NCI-H128 (cell line): ENCODE results near the gene SLC48A1.
"Not testable (repeated sequence)": the region's sequence is repeated elsewhere in the genome, so short reads cannot be mapped to it uniquely, and the experiment has no call there.

Source experiments
- DNase-seq: peaks from one replicate; lab custom pipeline; 2025; ENCODE audit not compliant: unreplicated experiment; lab: John Stamatoyannopoulos, UW

SLC48A1 gene

GRCh38 chr12:47808050-47808449, 35.0 kb downstream of the SLC48A1 start:
- DNase-seq: no peak

DNA sequence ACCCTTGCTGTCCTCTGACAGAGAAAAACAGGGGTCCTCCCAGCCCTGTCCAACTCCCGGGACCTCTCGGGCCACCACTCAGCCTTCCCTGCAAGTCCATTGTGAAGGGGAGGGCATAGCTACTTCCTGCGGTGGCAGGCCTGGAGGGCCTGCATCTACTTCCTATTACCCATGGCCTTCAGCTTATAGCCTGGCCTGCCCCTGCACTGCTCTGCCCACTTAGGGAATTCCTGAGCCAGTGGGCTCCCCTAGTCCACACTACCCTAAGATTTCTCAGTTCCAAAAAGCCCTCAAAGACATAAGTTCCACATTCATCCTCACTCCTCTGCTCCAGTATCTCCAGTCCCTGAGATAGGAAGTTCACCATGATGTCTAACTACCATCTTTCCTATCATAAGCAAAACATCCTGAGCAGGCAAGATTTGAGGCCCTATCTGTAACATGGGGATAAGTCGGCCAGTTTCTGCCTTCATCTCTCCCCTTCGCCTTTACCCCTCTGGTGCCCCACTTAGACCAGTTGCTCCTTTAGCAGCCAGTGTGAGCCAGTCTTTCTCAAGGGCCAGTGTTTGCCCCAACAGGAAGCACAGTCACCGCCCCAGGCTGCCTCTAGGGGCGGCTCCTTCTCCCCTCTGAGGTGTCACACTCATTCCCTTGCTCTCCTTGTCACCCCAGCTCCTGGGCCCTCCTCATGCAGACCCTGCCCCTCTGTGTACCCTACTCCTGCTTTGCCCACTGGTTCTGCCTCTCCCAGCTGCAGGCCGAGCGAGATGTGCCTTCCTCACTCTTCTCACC, 35.7 kb downstream of the SLC48A1 start:
- no peak for DNase-seq

- not testable (repeated sequence) for DNase-seq
These were observed 36.5 kb downstream of the SLC48A1 start for GRCh38 chr12:47809518-47809917.

- DNase-seq: no peak
These were observed 38.0 kb downstream of the SLC48A1 start for GRCh38 chr12:47811072-47811396.

- DNase-seq: no peak
These were observed 38.8 kb downstream of the SLC48A1 start for GRCh38 chr12:47811581-47812484.

DNA sequence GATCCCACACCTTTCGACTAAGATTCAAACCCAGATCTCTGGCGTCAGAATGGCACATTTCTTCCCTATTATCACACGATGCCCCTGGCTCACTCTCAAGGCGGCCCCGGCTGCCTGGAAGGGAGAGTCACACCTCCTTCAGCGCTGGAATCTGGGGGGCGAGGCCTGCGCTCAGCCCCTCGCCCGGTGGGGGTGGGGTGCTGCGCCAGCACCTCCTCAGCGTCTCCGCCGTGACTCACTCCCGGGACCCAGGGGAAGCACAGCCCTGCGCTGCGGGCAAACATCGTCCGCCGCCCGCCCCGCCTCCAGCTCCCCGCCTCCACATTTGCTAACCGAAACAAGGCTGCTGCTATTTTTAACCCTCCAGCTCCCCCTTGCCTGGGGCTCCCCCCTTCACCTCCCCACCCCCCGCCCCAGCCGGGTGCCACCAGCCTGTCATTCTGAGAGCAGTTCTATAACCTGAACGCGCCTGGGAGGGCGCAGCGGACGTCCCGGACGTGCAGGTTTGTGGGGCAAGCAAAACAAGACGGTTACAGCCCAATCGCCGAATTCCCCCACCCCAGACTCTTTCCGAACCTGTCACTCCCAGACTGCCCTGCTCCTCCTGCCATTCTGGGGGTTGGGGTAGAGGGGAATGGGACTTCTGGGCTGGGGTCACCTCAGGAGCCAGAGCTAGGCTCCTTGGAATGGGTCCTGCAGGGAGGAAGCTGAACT, 39.9 kb downstream of the SLC48A1 start:
- DNase-seq: no peak

- no peak for DNase-seq
These were observed 40.6 kb downstream of the SLC48A1 start for GRCh38 chr12:47813511-47814196.

GRCh38 chr12:47814539-47815170, 41.6 kb downstream of the SLC48A1 start:
- no peak for DNase-seq

- DNase-seq: not testable (repeated sequence)
These were observed 42.4 kb downstream of the SLC48A1 start for GRCh38 chr12:47815447-47815846.

DNA sequence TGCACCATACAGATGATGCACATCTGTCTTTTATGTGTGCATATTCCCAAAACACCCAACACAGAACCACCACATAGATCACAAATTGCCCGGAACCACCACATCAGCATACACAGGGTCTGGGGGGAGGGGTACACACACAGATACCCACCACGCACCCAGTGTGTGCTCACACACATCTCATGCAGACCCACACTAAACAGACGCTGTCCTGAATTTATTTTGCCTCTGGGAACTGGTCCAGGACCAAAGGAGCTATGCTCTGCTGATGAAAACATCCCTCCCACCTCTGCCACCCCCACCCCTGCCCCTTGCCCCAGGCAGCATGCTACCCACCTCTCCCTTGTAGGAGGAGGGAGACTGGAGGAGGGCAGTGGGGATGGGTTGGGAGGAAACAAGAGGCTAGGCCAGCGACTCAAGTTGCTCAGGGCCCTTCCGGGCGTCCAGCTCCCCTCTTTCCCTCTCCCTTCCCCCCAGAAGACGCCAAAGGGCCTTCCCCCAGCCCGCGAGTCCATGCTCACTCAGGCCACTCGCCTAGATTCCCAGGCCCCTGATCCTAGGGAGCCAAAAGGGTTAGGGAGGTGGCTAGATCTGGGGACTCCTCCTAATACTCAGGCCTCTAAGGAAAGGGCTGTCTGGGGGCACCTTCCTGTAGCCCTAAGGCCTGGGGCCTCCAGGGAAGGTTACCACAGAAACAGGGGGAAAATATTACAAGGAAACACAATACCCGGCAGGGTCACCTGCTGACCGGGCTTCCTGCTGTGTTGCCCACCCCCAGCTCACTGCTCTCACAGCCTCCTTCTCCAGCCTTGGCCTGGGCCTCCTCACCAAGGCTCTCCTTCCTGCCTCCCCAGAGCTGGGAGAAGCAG, 43.6 kb downstream of the SLC48A1 start:
- DNase-seq: no peak

DNA sequence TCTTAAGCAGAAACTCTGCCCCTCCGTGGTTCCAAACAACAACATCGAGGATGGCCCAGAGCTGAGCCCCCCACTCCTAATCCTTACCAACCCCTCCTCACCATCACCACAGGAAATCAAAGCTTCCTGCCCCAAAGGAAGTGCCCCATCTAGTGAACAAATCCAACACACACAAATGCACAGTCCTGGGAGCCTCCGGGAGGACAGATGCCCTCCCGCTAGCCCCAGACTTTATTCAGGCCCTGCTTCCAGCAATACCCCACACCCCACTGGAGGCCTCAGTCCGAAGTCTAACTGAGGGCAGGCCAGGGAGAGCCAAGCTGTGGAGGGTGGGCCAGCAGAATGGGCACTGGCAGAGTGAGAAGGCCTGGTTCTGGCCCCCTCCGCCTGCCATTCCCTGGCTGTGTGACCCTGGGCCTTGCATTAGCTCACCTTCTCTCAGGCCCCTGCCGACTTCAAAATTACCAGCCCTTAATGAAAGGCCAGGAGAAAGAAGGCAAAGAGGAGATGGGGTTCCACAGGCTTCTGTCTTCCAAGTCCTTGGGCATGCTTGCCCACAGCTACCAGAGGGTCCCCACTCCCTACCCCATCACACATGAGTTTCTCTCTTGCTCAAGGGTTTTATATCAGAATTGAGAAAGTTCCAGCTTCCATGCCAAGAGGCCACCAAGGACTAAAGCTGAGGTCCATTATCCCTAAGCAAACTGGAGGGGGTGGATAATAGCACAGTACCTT, 44.4 kb downstream of the SLC48A1 start:
- no peak for DNase-seq

DNA sequence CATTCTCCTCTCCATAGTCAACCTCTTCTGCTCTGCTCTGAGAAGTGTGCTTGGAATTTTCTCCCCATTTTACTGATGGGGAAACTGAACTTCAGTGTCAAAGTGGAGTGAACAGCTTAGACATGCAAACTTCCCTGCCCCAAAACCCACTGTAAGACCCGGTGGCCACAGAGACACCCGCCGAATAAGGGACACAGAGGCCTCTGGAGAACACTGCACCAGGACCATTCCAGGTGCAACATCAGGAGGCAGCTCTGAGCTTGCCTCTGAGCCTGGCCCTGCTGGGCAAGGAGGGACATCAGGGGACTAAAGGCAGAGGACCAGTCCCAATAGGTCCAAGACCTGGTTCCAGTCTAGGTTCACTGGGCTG, 45.0 kb downstream of the SLC48A1 start:
- no peak for DNase-seq

DNA sequence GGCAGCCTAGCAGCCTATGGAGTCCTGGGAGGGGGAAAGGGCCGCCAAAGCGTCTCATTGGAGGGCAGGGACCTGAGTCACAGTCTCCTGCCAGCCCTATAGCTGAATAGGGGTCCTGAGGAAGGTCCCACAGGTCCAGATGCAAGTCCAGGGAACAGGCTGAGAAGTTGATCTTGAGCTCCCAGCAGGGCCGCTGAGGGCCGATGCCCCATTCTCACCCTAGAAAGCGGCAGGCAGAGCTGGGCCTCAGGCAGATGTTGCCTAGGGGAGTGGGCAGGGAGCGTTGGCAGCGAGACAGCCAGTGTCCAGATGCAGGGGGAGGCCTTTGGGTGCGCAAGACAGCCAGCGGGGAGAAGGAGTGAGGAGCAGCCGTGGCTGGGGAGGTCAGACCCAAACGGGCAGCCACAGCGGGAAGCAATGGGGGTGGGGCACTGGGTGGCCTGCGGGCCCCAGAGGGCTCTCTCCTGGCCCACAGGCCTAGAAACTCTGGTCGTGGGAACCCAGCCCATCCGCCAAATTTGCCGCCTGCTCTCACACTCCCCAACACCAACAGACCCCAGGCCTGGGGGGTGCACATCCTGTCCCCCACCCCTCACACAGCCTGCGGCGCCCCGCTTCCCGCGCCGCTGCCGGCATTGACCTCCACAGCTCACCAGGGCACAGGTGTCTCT, 45.6 kb downstream of the SLC48A1 start:
- no peak for DNase-seq

DNA sequence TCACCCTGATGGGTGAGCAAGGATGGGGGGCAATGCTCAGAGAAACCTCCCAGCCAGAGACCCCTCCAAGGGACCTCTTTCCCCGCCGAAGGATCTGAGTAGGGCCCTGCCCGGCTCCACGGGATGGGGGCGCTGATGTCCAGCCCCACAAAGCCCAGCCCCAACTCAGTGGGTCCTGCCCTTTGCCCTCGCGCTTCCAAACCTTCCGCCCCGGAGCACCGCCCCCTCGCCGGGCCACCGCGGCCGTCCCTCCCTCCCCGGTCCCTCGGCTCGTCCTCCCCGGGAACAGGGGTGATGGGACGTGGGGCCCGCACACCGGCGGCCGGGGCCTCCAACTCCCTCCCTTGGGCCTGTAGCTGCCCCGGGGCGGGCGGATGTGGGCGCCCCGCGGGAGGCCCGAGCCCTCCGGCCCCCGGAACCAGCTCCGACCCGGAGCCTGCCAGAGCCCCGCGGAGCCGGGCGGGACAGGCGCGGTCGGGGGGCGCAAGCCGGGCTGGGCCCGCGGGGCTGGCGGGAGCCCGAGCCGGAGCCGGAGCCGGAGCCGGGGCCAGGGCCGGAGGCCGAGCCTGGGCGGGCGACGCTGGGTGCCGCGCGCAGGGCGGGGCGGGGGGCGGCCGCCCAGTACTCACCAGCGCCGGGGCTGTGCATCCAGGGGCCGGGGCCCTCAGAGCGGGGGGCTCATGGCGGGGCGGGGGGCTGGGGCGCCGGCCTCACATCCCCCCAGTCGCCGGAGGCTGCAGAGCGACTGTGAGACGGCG, 46.3 kb downstream of the SLC48A1 start:
- no peak for DNase-seq

DNA sequence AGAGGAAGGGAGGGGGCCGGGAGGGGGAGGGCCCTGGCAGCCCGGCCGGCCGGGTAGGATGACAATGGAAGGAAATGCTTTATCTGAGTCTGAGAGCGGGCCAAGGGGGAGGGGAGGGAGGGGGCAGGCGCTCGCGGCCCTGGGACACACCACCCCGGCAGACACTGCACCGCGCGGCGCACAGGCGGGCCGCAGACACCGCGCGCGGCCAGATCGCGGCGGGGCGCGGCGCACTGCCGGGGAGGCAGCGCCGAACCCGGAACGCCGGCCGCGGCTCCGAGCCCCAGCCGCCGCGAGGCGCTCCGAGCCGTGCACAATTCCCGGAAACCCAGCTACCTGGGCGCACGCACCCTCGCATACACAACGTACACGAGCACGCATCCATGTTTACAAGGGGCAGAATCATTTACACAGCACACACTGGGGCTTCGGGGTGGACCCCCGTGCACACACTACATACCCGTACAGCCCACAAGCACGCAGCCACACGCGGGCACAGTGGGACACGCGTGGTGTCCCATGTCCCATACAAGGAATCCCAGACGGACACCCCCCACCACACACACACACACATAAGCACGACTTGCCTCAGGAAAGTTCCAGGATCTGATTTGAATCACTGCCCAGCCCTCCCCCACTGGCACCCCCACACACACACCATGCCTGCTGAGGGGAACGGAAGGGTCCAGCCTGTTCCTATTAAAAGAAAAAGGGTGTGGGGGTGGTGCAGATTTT, 47.0 kb downstream of the SLC48A1 start, which contains the start of gene HDAC7:
HDAC7 (minus strand) TSS at position 8 of the 735 bp plus-strand sequence. CDS start 118 bp downstream, outside the sequence.
- no peak for DNase-seq

DNA sequence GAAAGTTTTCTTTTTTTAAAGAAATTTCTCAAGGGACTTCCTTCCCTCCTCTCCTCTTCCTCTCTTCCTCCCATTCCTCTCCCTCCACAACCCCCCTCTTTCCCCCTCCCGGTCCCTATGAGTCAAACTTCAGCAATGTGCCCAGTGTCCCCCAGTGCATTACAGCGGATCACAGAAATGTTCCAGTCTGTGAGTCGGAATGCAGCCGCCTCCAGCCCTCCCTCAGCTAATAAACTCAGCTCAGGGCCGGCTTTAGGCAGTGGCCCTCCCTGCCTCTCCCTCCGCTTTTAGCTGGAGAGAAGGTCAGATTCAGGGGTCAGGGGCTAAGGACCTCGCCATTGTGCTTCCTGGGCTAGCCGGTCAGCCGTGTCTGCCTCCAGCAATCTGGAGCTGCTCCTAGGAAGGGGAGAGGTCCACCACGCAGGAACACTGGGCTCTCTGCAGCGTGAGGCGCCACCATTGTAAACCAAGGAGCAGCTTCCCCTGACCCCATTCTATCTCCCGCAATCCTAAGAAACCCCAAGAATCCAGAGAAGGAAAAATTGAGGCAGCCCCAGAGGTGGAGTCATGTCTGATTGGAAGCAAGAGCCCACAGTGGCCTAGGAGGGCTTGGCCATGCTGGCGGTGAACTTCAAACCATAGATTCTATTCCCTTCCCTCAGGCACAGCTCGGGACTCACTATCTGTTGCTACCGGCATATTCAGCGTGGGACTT, 47.8 kb downstream of the SLC48A1 start:
- DNase-seq: no peak
